SH-SY5Y (cell line): ENCODE data around the gene TTBK1.

Experiments used
- GATA2 ChIP-seq: IDR thresholded peaks from 2 replicates; pipeline ENCODE4 v1.6.1; 2011; ENCODE audit warnings: mild to moderate bottlenecking, low read depth, low read length
- GATA3 ChIP-seq: IDR thresholded peaks from 2 replicates; pipeline ENCODE4 v1.6.1; 2011; ENCODE audit warnings: low read depth, mild to moderate bottlenecking, low read length, moderate library complexity

The TTBK1 gene

DNA sequence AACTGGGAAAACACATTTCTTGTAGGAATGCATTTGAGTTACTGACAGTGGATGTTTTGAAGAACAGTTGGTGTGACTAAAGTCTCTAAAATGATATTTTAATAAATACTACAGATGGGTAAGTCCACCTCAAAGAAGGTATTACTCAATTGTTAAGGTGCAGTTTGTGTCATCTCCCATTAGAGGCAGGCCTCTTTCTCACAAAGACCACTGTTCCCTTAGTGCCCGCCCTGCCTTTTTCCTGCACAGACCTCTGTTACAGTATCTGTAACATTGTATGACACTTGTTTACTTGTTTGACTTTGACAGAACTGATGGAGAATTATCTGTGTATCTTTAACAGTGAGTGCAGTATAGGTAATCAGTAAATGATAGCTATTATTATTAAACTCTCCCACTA, 70.5 kb downstream of the TTBK1 start:
- TF ChIP-seq GATA2 (no peak), GATA3 (no peak)

DNA sequence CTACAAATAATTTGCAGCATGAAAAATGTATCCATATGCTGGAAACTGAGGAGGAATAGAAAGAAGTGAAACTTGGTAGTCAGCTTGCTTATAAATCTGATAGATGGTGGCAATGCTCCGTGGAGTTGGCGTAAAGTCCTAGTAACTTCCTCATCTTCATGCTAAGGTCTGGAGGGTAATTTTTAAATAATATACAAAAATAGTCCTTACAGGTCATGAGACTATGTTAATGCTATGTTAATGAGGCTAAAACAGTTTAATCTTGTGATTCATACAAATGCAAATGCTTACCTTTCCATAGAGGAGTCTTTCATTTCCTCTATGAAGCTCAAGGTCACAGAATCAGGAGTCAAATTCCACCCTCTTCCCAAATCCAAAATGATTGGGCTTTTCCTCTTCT, 74.7 kb downstream of the TTBK1 start:
- no peak for TF ChIP-seq GATA3
- TF ChIP-seq GATA2 = no peak

DNA sequence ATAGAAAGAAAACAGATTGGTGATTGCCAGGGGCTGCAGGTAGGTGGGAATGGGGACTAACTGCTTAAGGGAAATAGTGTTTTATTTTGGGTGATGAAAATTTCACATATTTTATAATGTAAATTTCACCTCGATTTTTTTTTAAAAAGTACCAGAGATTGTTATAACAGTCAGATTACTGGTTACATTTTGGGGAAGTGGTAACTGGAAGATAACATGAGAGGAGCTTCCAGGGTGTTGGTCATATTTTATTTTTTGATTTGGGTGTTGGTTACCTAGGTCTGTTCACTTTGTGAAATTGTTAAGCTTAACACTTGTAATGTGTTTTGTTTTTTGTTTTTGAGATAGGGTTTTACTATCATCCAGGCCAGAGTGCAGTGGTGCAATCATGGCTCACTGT, 82.6 kb downstream of the TTBK1 start:
- TF ChIP-seq GATA3 = no peak

DNA sequence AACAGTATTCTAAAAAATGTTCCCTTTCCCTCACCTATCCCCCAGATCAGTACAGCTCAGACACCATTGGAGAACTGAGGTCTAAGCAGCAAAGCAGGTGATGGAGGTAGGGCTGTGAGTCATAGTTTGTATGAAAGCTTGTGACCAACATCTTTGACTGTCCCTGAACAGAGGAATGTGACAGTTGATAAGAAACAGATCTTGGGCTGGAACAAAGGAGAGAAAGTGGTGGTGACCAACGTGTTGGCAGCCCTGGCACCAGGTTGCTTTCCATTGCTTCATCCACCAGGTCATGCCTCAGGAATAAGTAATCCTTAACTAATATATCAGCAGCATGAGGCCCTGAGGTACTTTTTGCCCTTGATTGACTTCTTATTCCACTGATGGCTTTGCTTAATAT, 85.2 kb downstream of the TTBK1 start:
- TF ChIP-seq GATA3 (no peak), GATA2 (no peak)

DNA sequence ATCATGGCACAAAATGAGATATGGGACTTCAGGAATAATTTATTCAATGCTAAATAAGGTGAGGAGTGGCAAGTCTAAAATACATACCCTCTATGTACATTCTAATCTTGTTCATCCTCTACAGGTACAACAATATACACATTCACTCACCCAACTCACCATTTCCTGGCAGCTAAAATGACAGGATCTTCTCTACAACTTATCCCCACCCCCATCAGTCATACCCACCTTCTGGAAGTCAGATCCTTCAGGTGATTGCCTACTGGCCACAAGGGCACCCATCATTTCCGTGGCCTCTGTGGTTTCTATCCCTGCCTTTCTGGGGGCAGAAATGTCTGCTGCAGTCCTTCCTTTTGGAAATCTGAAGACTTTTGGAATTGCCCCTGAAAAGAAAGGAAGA, 88.2 kb downstream of the TTBK1 start:
- TF ChIP-seq GATA3 (no peak), GATA2 (no peak)

DNA sequence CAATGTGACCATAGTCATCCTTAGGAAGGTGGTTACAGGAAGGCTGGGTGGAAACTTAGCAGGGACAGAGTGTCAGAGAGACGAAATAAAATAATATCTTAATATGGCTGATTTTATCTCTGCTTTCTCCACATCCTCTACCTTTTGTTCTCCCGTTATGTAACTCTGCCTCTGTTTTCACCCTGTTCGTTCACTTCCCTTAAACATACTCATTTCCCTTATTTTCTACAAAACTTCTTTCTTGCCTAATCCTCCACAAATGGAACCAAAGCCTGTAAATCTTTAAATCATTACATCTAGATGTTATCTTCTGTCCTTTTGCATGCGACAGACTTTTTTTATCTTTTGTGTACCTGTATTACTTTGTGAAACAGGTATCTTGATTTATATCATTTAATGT, 88.6 kb downstream of the TTBK1 start:
- TF ChIP-seq GATA2 (no peak), GATA3 (no peak)

DNA sequence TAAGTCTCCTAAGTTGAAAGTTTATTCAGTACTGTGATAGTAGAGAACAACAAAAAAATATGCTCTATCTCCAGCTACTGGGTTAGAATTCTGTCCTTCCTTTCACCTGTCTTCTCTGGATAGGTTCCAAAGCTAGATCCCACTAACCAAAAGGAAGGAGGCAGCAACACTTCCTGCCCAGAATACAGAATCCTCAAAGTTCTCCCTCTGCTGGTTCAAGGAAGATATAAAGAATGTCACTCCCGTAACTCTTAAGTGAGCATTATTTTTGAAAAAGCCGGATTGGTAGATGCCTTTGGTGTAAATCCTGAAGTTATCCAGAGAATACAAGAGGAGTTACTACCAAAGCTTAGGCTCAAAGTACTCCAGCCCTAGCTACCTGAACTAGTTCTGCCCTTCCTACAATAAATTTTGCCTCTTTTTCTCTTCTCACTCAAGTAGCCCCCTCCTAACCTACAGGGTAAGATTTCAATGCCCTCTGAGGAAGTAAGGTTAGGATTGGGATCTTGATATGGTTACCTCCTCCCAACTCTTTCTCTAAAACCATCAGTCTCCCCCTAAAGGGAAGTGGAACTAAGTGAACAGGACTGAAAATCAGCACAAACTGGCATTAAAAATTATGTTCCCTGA, 91.3 kb downstream of the TTBK1 start:
- no peak for TF ChIP-seq GATA3
- TF ChIP-seq GATA2 = no peak

DNA sequence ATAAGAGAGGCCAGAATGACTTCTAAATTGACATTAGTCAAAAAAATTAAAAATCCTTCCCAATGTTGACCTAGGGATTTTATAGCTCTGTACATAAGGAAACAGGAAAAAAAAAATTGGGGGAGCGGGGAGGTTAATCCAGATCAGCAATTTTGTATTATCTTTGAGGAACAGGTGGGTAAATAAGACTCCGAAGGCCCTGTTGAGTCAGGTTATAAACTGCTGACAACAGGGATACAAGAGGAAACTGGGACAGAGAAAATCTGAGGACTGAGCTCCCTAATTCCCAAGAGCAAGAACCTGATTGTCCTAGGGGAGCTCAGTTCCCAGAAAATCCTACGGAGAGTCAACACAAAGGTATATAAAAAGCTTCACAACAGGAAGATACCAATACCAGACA, 92.2 kb downstream of the TTBK1 start:
- TF ChIP-seq GATA3 (no peak), GATA2 (no peak)

DNA sequence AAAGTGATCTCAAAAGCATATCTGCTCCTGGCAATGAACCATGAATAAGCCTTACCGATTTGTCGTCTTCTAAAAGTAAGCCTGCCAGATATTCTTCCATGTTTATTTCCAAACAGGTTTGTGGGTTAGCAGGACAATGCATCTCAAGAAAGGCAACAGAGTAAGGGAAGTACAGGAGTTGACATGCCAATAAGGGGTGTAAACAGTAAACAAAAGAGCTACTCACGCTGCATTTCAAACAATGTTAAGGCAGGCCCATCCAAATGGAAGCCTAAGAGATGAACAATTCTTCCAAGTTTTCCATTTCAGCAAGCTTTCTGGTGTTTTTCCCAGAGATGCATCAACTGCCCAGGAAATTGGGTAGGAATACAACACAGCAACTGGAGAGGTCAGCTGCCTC, 93.1 kb downstream of the TTBK1 start:
- TF ChIP-seq GATA2 = no peak
- TF ChIP-seq GATA3 = no peak
